ENCODE results near the gene RAET1L.
"Not testable (repeated sequence)": the region's sequence is repeated elsewhere in the genome, so short reads cannot be mapped to it uniquely, and the experiment has no call there.

RAET1L gene

GRCh38 chr6:149990212-149990660, 35.1 kb downstream of the RAET1L start:
- no peak for DNase-seq

GRCh38 chr6:149988550-149989346, 36.6 kb downstream of the RAET1L start:
- DNase-seq, result no peak

- no peak for DNase-seq
Observed at GRCh38 chr6:149987602-149988107, 37.7 kb downstream of the RAET1L start.

- DNase-seq, result no peak
Observed at GRCh38 chr6:149985481-149985937, 39.8 kb downstream of the RAET1L start.

GRCh38 chr6:149984773-149985172, 40.6 kb downstream of the RAET1L start:
- DNase-seq, result no peak

GRCh38 chr6:149983145-149983544, 42.2 kb downstream of the RAET1L start:
- DNase-seq, result no peak

- DNase-seq, result no peak
Observed at GRCh38 chr6:149979293-149979692, 46.0 kb downstream of the RAET1L start.

GRCh38 chr6:149978610-149979009, 46.7 kb downstream of the RAET1L start:
- no peak for DNase-seq

- DNase-seq, result no peak
Observed at GRCh38 chr6:149977221-149977620, 48.1 kb downstream of the RAET1L start.

- DNase-seq, result no peak
Observed at GRCh38 chr6:149975400-149975799, 49.9 kb downstream of the RAET1L start.

- no peak for DNase-seq
Observed at GRCh38 chr6:149974825-149975224, 50.5 kb downstream of the RAET1L start.

GRCh38 chr6:149974394-149974793, 50.9 kb downstream of the RAET1L start:
- not testable (repeated sequence) for DNase-seq

- no peak for DNase-seq
Observed at GRCh38 chr6:149969635-149970034, 55.7 kb downstream of the RAET1L start.

- DNase-seq, result not testable (repeated sequence)
Observed at GRCh38 chr6:149968909-149969308, 56.4 kb downstream of the RAET1L start.
